ENCODE data around the gene NFKBIL1.
"Not testable (repeated sequence)": the region's sequence is repeated elsewhere in the genome, so short reads cannot be mapped to it uniquely, and the experiment has no call there.

NFKBIL1 gene

GRCh38 chr6:31546958-31547726 lies at the start of gene NFKBIL1:
Gene NFKBIL1 (plus strand): TSS chr6:31547608. CDS start chr6:31547695, 87 bp downstream.
- DNase-seq = peak; percentile 89 to 97 (median 96)

- DNase-seq = peak in 1 of 3 experiments; percentile 4
Observed at GRCh38 chr6:31498748-31499147, 48.7 kb upstream of the NFKBIL1 start.

- not testable (repeated sequence) for DNase-seq
Observed at GRCh38 chr6:31499648-31500047, 47.8 kb upstream of the NFKBIL1 start.

- no peak for DNase-seq
Observed at GRCh38 chr6:31502586-31502985, 44.8 kb upstream of the NFKBIL1 start.

GRCh38 chr6:31509036-31509435 lies 38.4 kb upstream of the NFKBIL1 start:
- DNase-seq = not testable (repeated sequence)

GRCh38 chr6:31510007-31510406 lies 37.4 kb upstream of the NFKBIL1 start:
- no peak for DNase-seq

- no peak for DNase-seq
Observed at GRCh38 chr6:31513456-31514165, 33.8 kb upstream of the NFKBIL1 start.

- peak in 1 of 3 experiments; percentile 27 for DNase-seq
Observed at GRCh38 chr6:31521835-31522234, 25.6 kb upstream of the NFKBIL1 start.

- no peak for DNase-seq
Observed at GRCh38 chr6:31525553-31525931, 21.9 kb upstream of the NFKBIL1 start.

GRCh38 chr6:31525932-31526591 lies 21.3 kb upstream of the NFKBIL1 start:
- no peak for DNase-seq

GRCh38 chr6:31528307-31528777 lies 19.1 kb upstream of the NFKBIL1 start:
- DNase-seq = peak in 1 of 3 experiments; percentile 3

GRCh38 chr6:31528821-31529328 lies 18.5 kb upstream of the NFKBIL1 start, which contains the start of gene MCCD1:
Gene MCCD1 (plus strand): TSS chr6:31528962. CDS start chr6:31529015, 53 bp downstream.
- DNase-seq = no peak

GRCh38 chr6:31529329-31530150 lies 17.9 kb upstream of the NFKBIL1 start:
- peak in 1 of 3 experiments; percentile 30 for DNase-seq

GRCh38 chr6:31530659-31531058 lies 16.7 kb upstream of the NFKBIL1 start:
- peak in 1 of 3 experiments; percentile 7 for DNase-seq

GRCh38 chr6:31531162-31531561 lies 16.2 kb upstream of the NFKBIL1 start:
- no peak for DNase-seq

GRCh38 chr6:31531771-31532643 lies 15.4 kb upstream of the NFKBIL1 start:
- no peak for DNase-seq

GRCh38 chr6:31532644-31533454 lies 14.6 kb upstream of the NFKBIL1 start:
- no peak for DNase-seq

- no peak for DNase-seq
Observed at GRCh38 chr6:31533455-31533841, 14.0 kb upstream of the NFKBIL1 start.

GRCh38 chr6:31534011-31534410 lies 13.4 kb upstream of the NFKBIL1 start:
- DNase-seq = no peak

GRCh38 chr6:31534521-31535040 lies 12.8 kb upstream of the NFKBIL1 start:
- DNase-seq = no peak
